ENCODE data around the gene SAMHD1. TPM values are rescaled to one million over a fixed set of nuclear protein-coding genes. Genes with fewer than 3 reads are reported as not detected.
A peak's percentile ranks its signal among the peaks of the same experiment; 100 is the strongest.

The SAMHD1 gene
- total and polyA plus RNA-seq, 11 donors, result 13.9 to 164 (median 39.6) TPM

- intact Hi-C loops (cut with DNase I), result no loop called here
Measured at GRCh38 chr20:36959242-36959641, 7.7 kb upstream of the SAMHD1 start.

GRCh38 chr20:36957875-36958667 lies 6.6 kb upstream of the SAMHD1 start:
- DNase-seq, result peak in 1 of 5 donors; percentile 22
- no peak overlapping the region for H3K4me3 ChIP-seq
- WGBS, 4 donors, result 86 to 90% (median 87%) methylated on average over 10 of the region's 10 CpGs
- TF ChIP-seq CTCF (IDR thresholded peaks at IDR 0.05), result no peak
- no peak for TF ChIP-seq POLR2A (IDR thresholded peaks at IDR 0.05)
- peak; percentile 43 to 85 (median 72) for ATAC-seq
- H3K36me3 ChIP-seq, result no peaks in the 10 kb centered on the region
- H3K9me3 ChIP-seq, result peaks cover 0 to 8% (median 0%) of the 10 kb centered on the region in 12 donors
- intact Hi-C loops (cut with DNase I), result no loop called here
- peak overlapping the region in 2 of 12 donors; percentile 5 to 85 for H3K27ac ChIP-seq
- H3K4me1 ChIP-seq, result peaks cover 0 to 49% (median 0%) of the 10 kb centered on the region in 12 donors
- H3K27me3 ChIP-seq, result no peaks in the 10 kb centered on the region

More at GRCh38 chr20:36959242-36959641, 7.7 kb upstream of the SAMHD1 start:
- H3K27me3 ChIP-seq, result no peaks in the 10 kb centered on the region
- H3K4me3 ChIP-seq, result no peak overlapping the region
- ATAC-seq, result no peak
- no peak for TF ChIP-seq CTCF (IDR thresholded peaks at IDR 0.05)
- TF ChIP-seq POLR2A (IDR thresholded peaks at IDR 0.05), result no peak
- DNase-seq, result no peak
- peaks cover 0 to 8% (median 0%) of the 10 kb centered on the region in 12 donors for H3K9me3 ChIP-seq
- H3K27ac ChIP-seq, result peak overlapping the region in 1 of 12 donors; percentile 85
- WGBS, 4 donors, result 82 to 89% (median 88%) methylated on average over 4 of the region's 4 CpGs
- peaks cover 0 to 49% (median 0%) of the 10 kb centered on the region in 12 donors for H3K4me1 ChIP-seq
- no peaks in the 10 kb centered on the region for H3K36me3 ChIP-seq

GRCh38 chr20:36956674-36957073 lies 5.2 kb upstream of the SAMHD1 start:
- H3K27ac ChIP-seq, result peak overlapping the region in 1 of 12 donors; percentile 85
- H3K36me3 ChIP-seq, result no peaks in the 10 kb centered on the region
- ATAC-seq (no peak), DNase-seq (no peak)
- H3K27me3 ChIP-seq, result no peaks in the 10 kb centered on the region
- H3K9me3 ChIP-seq, result no peaks in the 10 kb centered on the region
- WGBS, 4 donors, result 86 to 93% (median 91%) methylated on average over 2 of the region's 2 CpGs
- TF ChIP-seq CTCF (IDR thresholded peaks at IDR 0.05) (no peak), POLR2A (IDR thresholded peaks at IDR 0.05) (no peak)
- H3K4me3 ChIP-seq, result no peak overlapping the region
- peaks cover 0 to 57% (median 2%) of the 10 kb centered on the region in 12 donors for H3K4me1 ChIP-seq
- intact Hi-C loops (cut with DNase I), result no loop called here

- TF ChIP-seq CTCF (IDR thresholded peaks at IDR 0.05) (no peak), POLR2A (IDR thresholded peaks at IDR 0.05) (no peak)
- peaks cover 0 to 57% (median 2%) of the 10 kb centered on the region in 12 donors for H3K4me1 ChIP-seq
- no peaks in the 10 kb centered on the region for H3K9me3 ChIP-seq
- no peak for DNase-seq
- H3K27ac ChIP-seq, result peak overlapping the region in 1 of 12 donors; percentile 85
- H3K36me3 ChIP-seq, result no peaks in the 10 kb centered on the region
- intact Hi-C loops (cut with DNase I), result no loop called here
- ATAC-seq, result no peak
- H3K4me3 ChIP-seq, result no peak overlapping the region
- no peaks in the 10 kb centered on the region for H3K27me3 ChIP-seq
- WGBS, 4 donors, result 62 to 89% (median 79%) methylated on average over 3 of the region's 3 CpGs
Measured at GRCh38 chr20:36956016-36956415, 4.5 kb upstream of the SAMHD1 start.
